Stimulated activated CD8-positive, alpha-beta memory T cell treated with anti-CD3 and anti-CD28 coated beads, Interleukin-15, amount 100 ng/mL, for 1 hour (primary cell): Measurements from ENCODE around the gene RGS3.

Experiments used
- DNase-seq: peaks from one replicate; pipeline ENCODE4 v3.0.0-alpha.2; 2020; ENCODE audit warnings: low read depth

RGS3 gene

DNA sequence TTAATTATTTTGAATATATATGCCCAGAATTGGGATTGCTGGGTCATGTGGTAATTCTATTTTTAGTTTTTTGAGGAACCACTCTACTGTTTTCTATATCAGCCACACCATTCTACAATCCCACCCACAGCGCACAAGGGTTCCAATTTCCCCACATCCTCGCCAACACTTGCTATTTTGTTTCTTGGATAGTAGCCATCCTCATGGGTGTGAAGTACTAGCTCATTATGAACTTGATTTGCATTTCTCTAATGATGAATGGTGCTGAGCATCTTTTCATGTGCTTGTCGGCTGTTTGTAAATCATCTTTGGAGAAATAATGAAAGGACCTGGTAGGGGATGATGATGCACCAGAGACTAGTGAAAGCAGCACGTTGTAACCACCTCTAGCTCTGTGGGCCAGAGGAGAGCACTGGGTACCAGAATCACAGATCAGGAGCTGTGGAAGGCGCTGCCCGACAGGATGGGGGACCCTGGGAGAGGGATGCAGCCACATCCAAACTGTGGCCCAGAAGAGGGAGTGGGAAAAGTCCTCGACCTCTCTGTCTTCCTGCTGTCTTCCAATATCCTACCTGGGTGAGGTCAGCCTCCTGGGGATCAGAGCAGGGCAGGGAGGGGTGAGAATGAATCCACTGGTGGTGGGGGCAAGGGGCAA lies 155.4 kb downstream of the RGS3 start:
- DNase-seq: no peak

GRCh38 chr9:113619491-113620376 lies 156.2 kb downstream of the RGS3 start:
- no peak for DNase-seq

DNA sequence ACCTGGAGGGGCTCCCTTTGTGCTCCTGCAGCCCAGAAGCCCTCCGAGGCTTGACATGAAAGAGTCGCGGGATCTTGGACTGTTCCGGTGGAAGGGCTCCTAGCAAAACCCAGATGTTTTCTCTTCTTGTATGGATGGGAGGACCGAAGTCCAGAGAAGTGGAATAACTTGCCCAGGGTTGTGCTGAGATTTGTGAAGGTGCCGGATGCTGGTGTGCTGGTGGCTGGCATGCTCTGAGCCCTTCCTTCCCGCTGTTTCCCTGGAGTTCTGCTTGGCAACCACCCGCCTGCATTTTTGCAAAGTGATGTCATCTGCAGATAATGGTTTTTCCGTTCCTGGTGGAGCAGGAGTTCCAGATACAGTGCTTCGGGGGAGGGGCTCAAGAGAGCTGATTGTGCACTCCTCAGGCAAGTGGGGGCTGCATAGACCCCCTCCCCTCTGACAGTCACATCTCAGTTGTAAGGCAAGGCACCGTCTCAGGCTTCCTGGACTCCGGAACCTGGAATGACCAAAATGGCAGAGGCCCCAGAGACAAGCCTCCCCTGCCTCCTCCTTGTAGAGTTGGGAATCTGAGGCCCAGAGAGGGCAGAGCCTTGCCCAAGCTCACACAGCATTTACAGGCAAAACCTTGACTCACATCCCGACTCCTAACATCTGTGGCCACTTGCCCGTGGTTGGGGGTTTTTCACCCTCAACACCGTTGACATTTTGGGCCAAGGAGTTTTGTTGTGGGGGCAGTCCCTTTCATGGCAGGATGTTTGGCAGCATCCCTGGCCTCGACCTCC lies 157.0 kb downstream of the RGS3 start:
- no peak for DNase-seq

- no peak for DNase-seq
Measured at GRCh38 chr9:113621309-113621791, 157.8 kb downstream of the RGS3 start.

- DNase-seq: no peak
Measured at GRCh38 chr9:113621980-113622379, 158.5 kb downstream of the RGS3 start.

GRCh38 chr9:113622600-113623400 lies 159.3 kb downstream of the RGS3 start:
- no peak for DNase-seq

DNA sequence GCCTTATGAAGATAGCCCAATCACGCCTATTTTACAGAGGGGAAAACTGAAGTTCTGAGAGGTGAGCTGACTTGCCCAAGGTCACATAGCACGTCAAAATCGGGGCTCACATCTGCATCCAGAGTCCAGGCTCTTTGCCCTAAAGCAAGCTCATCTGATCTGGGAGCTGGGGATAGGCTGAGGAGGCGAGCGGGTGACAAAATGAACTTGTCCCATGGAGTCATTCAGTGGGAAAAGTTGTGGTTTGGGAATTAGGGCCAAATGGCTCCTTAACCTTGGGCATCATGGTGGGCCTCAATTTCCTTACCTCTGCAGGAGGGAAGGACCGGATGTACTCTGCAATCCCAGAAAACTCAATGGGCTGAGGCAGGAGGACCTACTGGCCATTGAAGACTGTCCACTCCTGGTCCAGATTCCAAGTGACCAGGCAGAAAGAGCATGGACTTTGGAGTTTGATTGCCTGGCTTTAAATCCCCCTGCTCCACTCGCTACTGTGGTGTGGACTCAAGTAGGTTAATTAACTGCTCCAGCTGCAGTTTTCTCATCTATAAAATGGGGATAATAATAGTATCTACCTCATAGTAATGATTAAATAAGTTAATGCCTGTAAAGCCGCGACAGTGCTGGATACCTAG lies 160.4 kb downstream of the RGS3 start:
- no peak for DNase-seq

DNA sequence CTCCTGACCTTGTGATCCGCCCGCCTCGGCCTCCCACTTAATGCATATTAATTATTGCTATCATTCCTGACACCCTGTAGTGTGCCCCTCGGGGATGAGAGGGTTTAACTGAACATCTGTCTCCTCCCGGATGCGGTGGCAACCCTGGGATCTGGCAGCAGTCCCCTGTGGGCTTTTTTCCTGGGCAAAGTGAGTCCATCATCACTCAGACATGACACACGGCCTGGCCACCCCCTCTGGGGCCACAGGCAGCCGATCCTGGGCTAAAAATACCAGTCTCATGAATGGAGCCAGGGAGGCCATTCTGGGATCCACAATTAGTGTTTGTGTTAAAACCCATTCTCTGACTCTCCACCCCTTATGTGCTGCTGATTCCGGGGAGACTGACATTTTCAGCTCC lies 161.2 kb downstream of the RGS3 start:
- DNase-seq: no peak

GRCh38 chr9:113625486-113625885 lies 162.0 kb downstream of the RGS3 start:
- DNase-seq: no peak

GRCh38 chr9:113626735-113627495 lies 163.4 kb downstream of the RGS3 start:
- no peak for DNase-seq

GRCh38 chr9:113628621-113629020 lies 165.1 kb downstream of the RGS3 start:
- no peak for DNase-seq

- DNase-seq: no peak
Measured at GRCh38 chr9:113630386-113631136, 167.0 kb downstream of the RGS3 start.

- no peak for DNase-seq
Measured at GRCh38 chr9:113631137-113631765, 167.7 kb downstream of the RGS3 start.

- no peak for DNase-seq
Measured at GRCh38 chr9:113631871-113632665, 168.5 kb downstream of the RGS3 start.

GRCh38 chr9:113632776-113633590 lies 169.5 kb downstream of the RGS3 start:
- no peak for DNase-seq

DNA sequence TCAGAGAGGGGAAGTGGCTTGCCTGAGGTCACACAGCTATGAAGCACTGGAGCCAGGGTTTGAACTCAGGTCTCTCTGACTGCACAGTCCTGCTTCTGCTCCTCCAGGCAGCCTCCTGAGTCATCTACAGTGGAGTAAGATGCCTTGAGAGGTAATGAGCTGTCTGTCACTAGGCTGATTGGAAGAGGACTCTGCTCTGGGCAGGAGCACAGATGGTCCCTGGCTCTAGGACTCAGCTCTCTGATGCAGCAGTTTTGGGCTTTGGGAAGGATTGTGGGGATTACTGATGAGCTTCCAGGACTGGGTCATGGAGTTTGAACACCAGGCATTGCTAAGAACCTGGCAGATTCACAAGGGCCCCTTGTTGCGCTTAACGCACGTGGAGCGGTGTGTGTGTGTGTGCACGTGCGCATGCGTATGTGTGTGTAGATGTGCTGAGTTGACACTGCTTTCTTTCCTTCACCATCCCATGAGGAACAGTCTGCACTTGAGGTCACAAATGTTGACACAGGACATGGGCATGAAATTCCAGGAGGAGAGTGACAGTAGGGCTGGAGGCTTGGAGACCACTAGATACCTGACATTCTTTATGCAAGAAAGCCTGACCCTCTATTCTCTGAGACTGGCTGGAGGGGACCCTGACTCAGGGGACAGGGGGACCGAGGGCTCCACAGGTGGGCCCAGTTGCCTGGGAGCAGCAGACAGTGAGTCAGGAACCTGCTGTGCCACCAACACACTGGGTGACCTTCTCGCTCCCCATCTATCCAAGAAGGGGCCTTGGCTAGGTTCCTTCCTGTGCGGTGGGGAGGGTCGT lies 170.5 kb downstream of the RGS3 start:
- no peak for DNase-seq
